HUES6 (cell line): ENCODE measurements around the gene PTPRU.

Source experiments
- H3K27ac ChIP-seq: 2 replicates; pipeline ENCODE4 v1.7.0; 2013; ENCODE audit warnings: low read depth, mild to moderate bottlenecking, low read length, inconsistent platforms
- H3K27me3 ChIP-seq: 2 replicates; pipeline ENCODE4 v1.6.1; 2013; ENCODE audit warnings: low read length; ENCODE audit not compliant: control insufficient read depth, insufficient read depth
- H3K36me3 ChIP-seq: 2 replicates; pipeline ENCODE4 v1.6.1; 2013; ENCODE audit warnings: low read length; ENCODE audit not compliant: control insufficient read depth, insufficient read depth
- H3K4me1 ChIP-seq: 2 replicates; pipeline ENCODE4 v1.6.1; 2013; ENCODE audit warnings: low read length; ENCODE audit not compliant: control insufficient read depth, insufficient read depth
- H3K4me3 ChIP-seq: 2 replicates; pipeline ENCODE4 v1.5.1; 2013; ENCODE audit warnings: low read depth, low read length
- H3K9ac ChIP-seq: one replicate; pipeline ENCODE4 v1.6.1; 2013; ENCODE audit warnings: mild to moderate bottlenecking, low read length
- H3K9me3 ChIP-seq: 2 replicates; pipeline ENCODE4 v1.6.1; 2013; ENCODE audit warnings: low read depth, low read length; ENCODE audit not compliant: control insufficient read depth, insufficient read depth

The PTPRU gene

DNA sequence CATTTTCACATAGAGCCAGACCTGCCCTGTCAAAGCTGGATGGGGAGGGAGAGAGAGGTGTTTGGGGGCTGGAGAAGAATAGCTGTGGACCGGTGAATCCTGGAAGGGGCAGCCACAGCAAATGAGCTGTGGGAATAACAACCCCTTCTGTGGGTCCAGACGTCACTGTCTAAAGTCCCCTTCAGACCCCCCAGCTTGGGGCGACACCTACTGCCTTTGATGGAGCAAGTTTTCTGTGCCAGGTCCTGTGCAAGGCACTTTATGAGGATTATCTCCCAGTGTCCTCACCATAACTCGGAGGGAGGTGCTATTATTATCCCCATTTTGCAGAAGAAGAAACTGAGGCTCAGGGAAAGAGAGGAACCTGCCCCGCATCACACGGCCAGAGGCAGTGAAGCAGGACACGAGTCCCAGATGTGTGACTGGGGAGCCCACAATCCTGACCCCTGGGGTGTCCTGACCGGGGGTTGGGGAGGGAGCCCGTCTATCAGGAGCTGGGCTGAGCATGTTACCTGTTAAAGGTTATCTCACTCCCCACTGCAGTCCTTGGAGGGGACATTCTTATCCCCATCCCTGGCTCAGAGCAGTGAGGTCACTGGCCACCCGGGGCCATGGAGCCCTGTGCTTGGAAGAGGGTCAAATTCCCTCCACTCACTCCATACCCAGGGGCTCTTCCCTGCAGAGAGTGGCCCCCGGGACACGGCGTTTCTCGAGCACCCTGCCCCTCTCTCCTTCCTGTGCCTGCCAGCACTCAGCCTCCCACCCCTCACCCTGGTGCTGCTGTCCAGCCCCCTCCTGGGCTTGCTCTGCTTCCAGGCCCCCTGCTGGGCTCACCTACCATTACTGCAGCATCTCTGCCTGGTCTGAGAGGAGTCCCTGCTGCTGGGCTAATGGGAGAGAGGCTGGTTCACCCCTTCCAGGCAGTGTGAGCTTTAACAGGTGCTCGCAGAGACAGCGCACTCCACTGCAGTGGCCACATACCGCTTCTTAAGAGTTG is 132.9 kb downstream of the PTPRU start:
- no peaks in the 10 kb centered on the region for H3K4me1 ChIP-seq

DNA sequence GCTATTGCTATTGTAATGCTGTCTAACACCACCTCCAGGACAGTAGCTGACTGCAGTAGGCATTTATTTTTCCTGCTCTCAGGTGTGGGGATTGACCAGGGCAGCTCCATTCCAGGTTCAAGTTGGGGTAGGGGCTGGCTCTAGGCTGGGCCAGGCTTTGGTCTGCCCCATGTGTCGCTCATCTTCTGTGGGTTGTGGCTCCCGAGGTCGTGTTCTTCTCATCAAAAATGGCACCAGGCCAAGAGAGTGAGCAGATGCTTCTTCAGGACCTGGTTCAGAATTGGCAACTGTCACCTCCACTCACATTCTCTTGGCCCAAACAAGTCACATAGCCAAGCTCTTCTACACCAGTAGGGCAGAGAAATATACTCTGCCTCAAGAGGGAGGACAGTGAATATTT is 133.7 kb downstream of the PTPRU start:
- H3K4me1 ChIP-seq, result no peaks in the 10 kb centered on the region
- no peak overlapping the region for H3K27ac ChIP-seq
- no peak overlapping the region for H3K4me3 ChIP-seq
- no peaks in the 10 kb centered on the region for H3K36me3 ChIP-seq
- H3K9ac ChIP-seq, result no peak overlapping the region
- H3K27me3 ChIP-seq, result peaks cover 9% of the 10 kb centered on the region
- 0 out of 2 replicates have a peak, but pooled peaks cover under 1% of the 10 kb centered on the region for H3K9me3 ChIP-seq

More for the DNA sequence above, 132.9 kb downstream of the PTPRU start:
- no peak overlapping the region for H3K4me3 ChIP-seq
- H3K27ac ChIP-seq, result no peak overlapping the region
- H3K9me3 ChIP-seq, result no peaks in the 10 kb centered on the region
- no peaks in the 10 kb centered on the region for H3K36me3 ChIP-seq
- H3K27me3 ChIP-seq, result peaks cover 9% of the 10 kb centered on the region
- H3K9ac ChIP-seq, result no peak overlapping the region

DNA sequence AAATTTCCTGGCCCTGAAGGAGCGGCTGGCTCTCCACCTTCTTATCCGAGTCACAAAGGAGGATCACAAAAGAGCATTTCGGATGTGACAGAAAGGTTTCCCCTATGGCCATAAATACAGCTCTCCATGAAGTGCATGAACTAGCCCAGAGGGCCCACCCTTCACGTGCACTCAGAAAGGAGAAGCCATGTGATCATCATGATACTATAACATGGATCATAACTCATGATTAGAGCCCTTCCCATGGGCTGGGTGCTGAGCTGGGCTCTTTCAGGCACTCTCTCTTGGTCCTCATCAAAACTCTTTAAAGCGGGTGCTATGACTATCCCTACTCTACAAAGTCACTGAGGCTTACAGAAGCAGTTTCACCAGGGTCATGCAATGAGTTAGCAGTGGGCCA is 135.0 kb downstream of the PTPRU start:
- H3K4me3 ChIP-seq, result no peak overlapping the region

DNA sequence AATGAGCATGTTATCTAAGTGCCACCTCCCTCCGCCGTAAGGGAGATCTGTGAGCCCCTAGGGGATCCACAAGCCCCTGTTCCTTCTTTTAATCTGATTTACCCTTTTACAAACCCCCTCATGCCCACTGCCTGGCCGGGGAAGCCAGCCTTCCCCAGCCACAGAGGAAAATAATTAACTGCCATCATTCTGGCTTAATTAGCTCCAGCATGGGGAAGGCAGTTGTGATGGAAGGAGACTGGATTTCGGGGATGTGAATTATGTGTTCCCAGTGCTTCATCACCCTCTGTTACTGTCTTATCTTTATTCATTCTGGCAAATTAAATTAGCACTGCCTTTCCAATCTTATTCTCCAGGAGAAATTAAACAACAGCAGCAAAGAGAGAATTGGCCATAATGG is 135.8 kb downstream of the PTPRU start:
- no peaks in the 10 kb centered on the region for H3K36me3 ChIP-seq
- H3K4me1 ChIP-seq, result no peaks in the 10 kb centered on the region
- H3K9me3 ChIP-seq, result peaks cover 9% of the 10 kb centered on the region; the same call in 1 of the 2 replicates
- no peak overlapping the region for H3K4me3 ChIP-seq
- peaks cover 9% of the 10 kb centered on the region for H3K27me3 ChIP-seq
- no peak overlapping the region for H3K27ac ChIP-seq
- no peak overlapping the region for H3K9ac ChIP-seq

More for the DNA sequence above, 135.0 kb downstream of the PTPRU start:
- Histone ChIP-seq H3K9ac (no peak overlapping the region), H3K27ac (no peak overlapping the region), H3K36me3 (no peaks in the 10 kb centered on the region), H3K4me1 (no peaks in the 10 kb centered on the region), H3K9me3 (0 out of 2 replicates have a peak, but pooled peaks cover 4% of the 10 kb centered on the region), H3K27me3 (peaks cover 9% of the 10 kb centered on the region)
